Upper lobe of left lung (tissue), 4 donors: ENCODE results near the gene IMMP2L.

Experiments
- CTCF ChIP-seq, 6 experiments: fragments of 450-650 bp in 4 of 6; fragments of 200-600 bp in 2 of 6; sonication (generic) in 2 of 6; IDR thresholded peaks; one replicate each; pipeline ENCODE4 v1.5.1; 2016 to 2019; ENCODE audit warnings: antibody characterized with exemption in 6 of 6
- POLR2A ChIP-seq, 4 donors: fragments of 450-650 bp; IDR thresholded peaks; one replicate each; pipeline ENCODE4 v1.5.1; 2016 to 2017; ENCODE audit warnings: antibody characterized with exemption in 4 of 4, mild to moderate bottlenecking in 2 of 4
- POLR2AphosphoS5 ChIP-seq, 2 donors: sonication (generic); formaldehyde crosslinking; IDR thresholded peaks; one replicate each; pipeline ENCODE4 v1.5.1; 2017; ENCODE audit warnings: antibody characterized with exemption in 2 of 2

- TF ChIP-seq POLR2AphosphoS5 (IDR thresholded peaks at IDR 0.05) (no peak), POLR2A (IDR thresholded peaks at IDR 0.05) (no peak), CTCF (IDR thresholded peaks at IDR 0.05) (no peak)
These were observed 578.4 kb downstream of the IMMP2L start for GRCh38 chr7:110983822-110984456.
